Measurements from ENCODE around the gene SSU72.
A peak's percentile ranks its signal among the peaks of the same experiment; 100 is the strongest.
"Not testable (repeated sequence)": the region's sequence is repeated elsewhere in the genome, so short reads cannot be mapped to it uniquely, and the experiment has no call there.

SSU72 gene

DNA sequence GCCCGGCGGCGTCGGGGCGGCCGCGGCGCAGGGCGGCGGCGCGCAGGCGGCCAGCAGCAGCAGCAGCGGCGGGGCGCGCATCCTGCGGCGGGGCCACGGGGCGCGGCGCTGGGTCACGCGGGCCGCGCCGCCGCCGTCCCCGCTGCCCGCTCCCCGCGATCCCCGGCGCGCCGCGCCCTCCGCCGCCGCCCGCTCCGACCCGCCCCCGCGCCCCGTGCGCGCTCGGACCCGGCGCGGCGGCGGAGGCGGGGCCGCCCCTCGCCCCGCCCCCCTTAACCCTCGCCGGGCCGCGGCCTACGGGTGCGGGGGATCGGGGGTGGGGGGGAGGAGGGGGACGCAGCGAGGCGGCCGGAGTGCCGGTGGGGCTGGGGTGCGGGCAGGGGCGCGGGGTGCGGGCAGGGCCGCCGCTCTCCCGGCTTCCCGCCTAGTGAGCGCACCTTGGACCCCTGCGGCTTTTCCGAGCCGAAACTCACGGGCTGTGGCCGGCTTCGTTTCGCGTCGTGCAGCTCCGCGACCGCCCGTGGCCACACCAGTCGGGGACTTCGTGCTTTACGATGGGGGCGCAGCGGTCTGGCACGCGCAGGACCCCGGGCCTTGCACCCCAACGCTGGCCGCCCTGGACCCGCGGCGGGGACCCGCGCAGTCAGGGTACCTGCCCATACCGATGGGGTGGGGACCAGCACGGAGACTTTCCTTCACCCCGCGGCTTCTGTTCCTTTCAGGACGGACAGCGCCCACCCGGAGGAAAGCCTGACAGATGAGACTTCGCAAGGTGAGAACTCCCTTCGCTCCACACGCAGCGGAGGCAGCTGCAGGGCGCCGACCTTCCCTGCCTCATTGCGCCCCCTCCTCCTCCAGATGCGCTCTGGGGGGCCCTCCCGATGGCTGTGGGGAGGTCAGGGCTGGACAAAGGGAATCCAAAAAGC, 25.5 kb upstream of the SSU72 start, which contains the start of gene FNDC10:
FNDC10 (minus strand) TSS at position 201 of the 926 bp plus-strand sequence; CDS start at position 81, 120 bp downstream.
- no peaks in the 10 kb centered on the region for H3K9me3 ChIP-seq (ENCODE audit: control insufficient read depth, insufficient read depth, low read depth, low read length)
- H3K4me1 ChIP-seq (ENCODE audit: control insufficient read depth, insufficient read depth, low read length) = peaks cover 17% of the 10 kb centered on the region
- no peaks in the 10 kb centered on the region for H3K36me3 ChIP-seq (ENCODE audit: control insufficient read depth, insufficient read depth, low read length)
- no peak within 1 kb of the TSS for H3K9ac ChIP-seq (ENCODE audit: low read length)
- peaks cover 91% of the 10 kb centered on the region for H3K27me3 ChIP-seq (ENCODE audit: control insufficient read depth, insufficient read depth, low read length)
- peak within 1 kb of the TSS; percentile 58 for H3K4me3 ChIP-seq (ENCODE audit: low read depth, low read length)
- no peak within 1 kb of the TSS for H3K27ac ChIP-seq (ENCODE audit: low read depth, low read length)

- Histone ChIP-seq H3K4me3 (ENCODE audit: low read depth, low read length) (peak overlapping the region; percentile 52), H3K4me1 (ENCODE audit: control insufficient read depth, insufficient read depth, low read length) (peaks cover 17% of the 10 kb centered on the region), H3K9me3 (ENCODE audit: control insufficient read depth, insufficient read depth, low read depth, low read length) (no peaks in the 10 kb centered on the region), H3K36me3 (ENCODE audit: control insufficient read depth, insufficient read depth, low read length) (no peaks in the 10 kb centered on the region), H3K27ac (ENCODE audit: low read depth, low read length) (no peak overlapping the region), H3K9ac (ENCODE audit: low read length) (no peak overlapping the region), H3K27me3 (ENCODE audit: control insufficient read depth, insufficient read depth, low read length) (peaks cover 90% of the 10 kb centered on the region)
These were observed 24.6 kb upstream of the SSU72 start for GRCh38 chr1:1599030-1599934.

DNA sequence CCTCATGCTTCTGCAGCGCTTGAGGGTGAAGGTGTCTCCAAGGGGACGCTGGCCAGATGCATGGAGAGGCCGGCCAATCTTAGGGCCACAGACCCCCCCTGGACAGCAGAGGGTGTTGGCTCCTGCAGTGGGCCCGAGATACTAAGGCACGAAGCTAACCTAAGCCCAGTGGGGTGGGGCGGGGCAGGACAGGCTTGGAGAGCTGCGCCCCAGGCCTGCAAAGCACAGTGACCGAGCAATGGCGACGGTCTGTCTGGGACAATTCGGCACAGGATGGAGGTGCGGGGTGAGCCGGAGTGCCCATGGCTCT, 24.0 kb upstream of the SSU72 start:
- Histone ChIP-seq H3K27me3 (ENCODE audit: control insufficient read depth, insufficient read depth, low read length) (peaks cover 85% of the 10 kb centered on the region), H3K4me1 (ENCODE audit: control insufficient read depth, insufficient read depth, low read length) (peaks cover 17% of the 10 kb centered on the region), H3K4me3 (ENCODE audit: low read depth, low read length) (no peak overlapping the region; the same call in 1 of the 2 replicates), H3K9ac (ENCODE audit: low read length) (no peak overlapping the region), H3K9me3 (ENCODE audit: control insufficient read depth, insufficient read depth, low read depth, low read length) (no peaks in the 10 kb centered on the region), H3K36me3 (ENCODE audit: control insufficient read depth, insufficient read depth, low read length) (no peaks in the 10 kb centered on the region), H3K27ac (ENCODE audit: low read depth, low read length) (no peak overlapping the region)

- Histone ChIP-seq H3K27ac (ENCODE audit: low read depth, low read length) (no peak overlapping the region), H3K9ac (ENCODE audit: low read length) (no peak overlapping the region), H3K36me3 (ENCODE audit: control insufficient read depth, insufficient read depth, low read length) (no peaks in the 10 kb centered on the region), H3K4me1 (ENCODE audit: control insufficient read depth, insufficient read depth, low read length) (peaks cover 17% of the 10 kb centered on the region), H3K27me3 (ENCODE audit: control insufficient read depth, insufficient read depth, low read length) (peaks cover 80% of the 10 kb centered on the region), H3K9me3 (ENCODE audit: control insufficient read depth, insufficient read depth, low read depth, low read length) (no peaks in the 10 kb centered on the region), H3K4me3 (ENCODE audit: low read depth, low read length) (no peak overlapping the region)
These were observed 23.5 kb upstream of the SSU72 start for GRCh38 chr1:1598051-1598719.

GRCh38 chr1:1597275-1597930, 22.7 kb upstream of the SSU72 start:
- peaks cover 73% of the 10 kb centered on the region for H3K27me3 ChIP-seq (ENCODE audit: control insufficient read depth, insufficient read depth, low read length)
- no peaks in the 10 kb centered on the region for H3K36me3 ChIP-seq (ENCODE audit: control insufficient read depth, insufficient read depth, low read length)
- no peaks in the 10 kb centered on the region for H3K9me3 ChIP-seq (ENCODE audit: control insufficient read depth, insufficient read depth, low read depth, low read length)
- H3K4me1 ChIP-seq (ENCODE audit: control insufficient read depth, insufficient read depth, low read length) = peaks cover 17% of the 10 kb centered on the region
- H3K27ac ChIP-seq (ENCODE audit: low read depth, low read length) = no peak overlapping the region
- H3K9ac ChIP-seq (ENCODE audit: low read length) = no peak overlapping the region
- H3K4me3 ChIP-seq (ENCODE audit: low read depth, low read length) = peak overlapping the region; percentile 37; the same call in 1 of the 2 replicates

DNA sequence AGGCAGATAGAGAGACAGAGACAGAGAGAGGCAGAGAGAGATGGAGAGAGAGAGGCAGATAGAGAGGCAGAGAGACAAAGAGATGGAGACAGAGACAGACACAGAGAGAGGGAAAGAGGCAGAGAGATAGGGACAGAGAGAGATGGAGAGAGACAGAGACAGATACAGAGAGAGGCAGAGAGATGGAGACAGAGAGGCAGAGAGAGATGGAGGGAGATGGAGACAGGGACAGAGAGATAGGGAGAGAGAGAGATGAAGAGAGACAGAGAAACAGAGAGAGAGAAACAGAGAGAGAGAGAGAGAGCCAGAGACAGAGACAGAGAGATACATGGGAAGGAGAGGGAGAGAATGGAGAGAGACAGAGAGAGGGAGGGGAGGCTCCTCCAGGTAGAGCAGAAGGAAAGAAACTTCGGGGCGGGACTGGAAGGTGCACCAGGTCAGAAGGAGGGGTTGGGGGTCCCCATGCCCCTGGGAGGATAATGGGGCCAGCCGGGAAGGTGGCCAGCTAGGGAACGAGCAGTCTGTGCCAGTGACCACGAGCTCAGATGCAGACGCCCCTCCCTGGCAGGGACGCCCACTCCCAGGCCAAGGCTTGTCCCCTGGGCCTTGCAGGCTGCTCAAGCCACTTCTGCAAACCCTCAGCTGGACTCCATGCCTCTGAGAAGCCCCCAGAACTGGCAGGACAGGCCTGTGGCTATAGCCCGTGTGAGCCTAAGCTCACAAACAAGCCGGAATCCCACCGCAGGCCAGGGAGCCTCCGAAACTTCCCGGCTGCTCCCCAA, 22.0 kb upstream of the SSU72 start:
- no peak overlapping the region for H3K27ac ChIP-seq (ENCODE audit: low read depth, low read length)
- H3K4me3 ChIP-seq (ENCODE audit: low read depth, low read length) = no peak overlapping the region
- H3K9ac ChIP-seq (ENCODE audit: low read length) = no peak overlapping the region
- H3K27me3 ChIP-seq (ENCODE audit: control insufficient read depth, insufficient read depth, low read length) = peaks cover 65% of the 10 kb centered on the region
- peaks cover 17% of the 10 kb centered on the region for H3K4me1 ChIP-seq (ENCODE audit: control insufficient read depth, insufficient read depth, low read length)
- H3K36me3 ChIP-seq (ENCODE audit: control insufficient read depth, insufficient read depth, low read length) = no peaks in the 10 kb centered on the region
- no peaks in the 10 kb centered on the region for H3K9me3 ChIP-seq (ENCODE audit: control insufficient read depth, insufficient read depth, low read depth, low read length)

DNA sequence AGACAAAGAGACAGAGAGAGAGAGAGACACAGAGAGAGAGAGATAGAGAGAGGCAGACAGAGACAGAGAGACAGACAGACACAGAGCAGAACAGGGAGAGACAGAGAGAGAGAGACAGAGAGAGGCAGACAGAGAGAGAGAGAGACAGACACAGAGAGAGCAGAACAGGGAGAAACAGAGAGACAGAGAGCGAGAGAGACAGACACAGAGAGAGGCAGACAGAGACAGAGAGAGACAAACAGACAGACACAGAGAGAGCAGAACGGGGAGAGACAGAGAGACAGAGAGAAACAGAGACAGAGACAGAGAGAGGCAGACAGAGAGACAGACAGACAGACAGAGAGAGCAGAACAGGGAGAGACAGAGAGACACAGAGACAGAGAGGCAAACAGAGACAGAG, 20.7 kb upstream of the SSU72 start:
- H3K27ac ChIP-seq (ENCODE audit: low read depth, low read length); H3K9ac ChIP-seq (ENCODE audit: low read length); H3K4me3 ChIP-seq (ENCODE audit: low read depth, low read length); H3K36me3 ChIP-seq (ENCODE audit: control insufficient read depth, insufficient read depth, low read length); H3K9me3 ChIP-seq (ENCODE audit: control insufficient read depth, insufficient read depth, low read depth, low read length): not testable (repeated sequence)
- Histone ChIP-seq H3K27me3 (ENCODE audit: control insufficient read depth, insufficient read depth, low read length) (peaks cover 52% of the 10 kb centered on the region), H3K4me1 (ENCODE audit: control insufficient read depth, insufficient read depth, low read length) (peaks cover 17% of the 10 kb centered on the region)

DNA sequence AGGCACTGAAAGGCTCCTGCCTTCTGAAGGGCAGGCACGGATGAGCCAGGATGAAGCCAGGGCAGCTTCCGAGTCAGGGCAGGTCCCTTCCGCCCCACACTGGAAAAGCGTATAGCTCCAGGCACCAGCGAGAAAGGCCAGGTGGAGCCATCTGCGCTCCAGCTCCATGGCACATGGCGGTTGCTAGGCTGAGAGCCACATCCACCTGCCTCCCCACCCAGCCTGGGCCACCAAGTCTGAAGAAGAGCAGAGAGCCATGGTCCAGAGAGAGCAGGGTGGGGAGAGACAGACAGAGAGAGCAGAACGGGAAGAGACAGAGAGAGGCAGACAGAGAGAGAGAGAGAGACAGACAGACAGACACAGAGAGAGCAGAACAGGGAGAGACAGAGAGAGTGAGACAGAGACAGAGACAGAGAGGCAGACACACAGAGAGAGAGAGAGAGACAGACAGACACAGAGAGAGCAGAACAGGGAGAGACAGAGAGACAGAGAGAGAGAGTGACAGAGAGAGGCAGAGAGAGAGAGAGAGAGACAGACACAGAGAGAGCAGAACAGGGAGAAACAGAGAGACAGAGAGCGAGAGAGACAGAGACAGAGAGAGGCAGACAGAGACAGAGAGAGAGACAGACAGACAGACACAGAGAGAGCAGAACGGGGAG, 20.1 kb upstream of the SSU72 start:
- no peak overlapping the region for H3K27ac ChIP-seq (ENCODE audit: low read depth, low read length)
- peaks cover 17% of the 10 kb centered on the region for H3K4me1 ChIP-seq (ENCODE audit: control insufficient read depth, insufficient read depth, low read length)
- peaks cover 50% of the 10 kb centered on the region for H3K27me3 ChIP-seq (ENCODE audit: control insufficient read depth, insufficient read depth, low read length)
- no peaks in the 10 kb centered on the region for H3K36me3 ChIP-seq (ENCODE audit: control insufficient read depth, insufficient read depth, low read length)
- no peaks in the 10 kb centered on the region for H3K9me3 ChIP-seq (ENCODE audit: control insufficient read depth, insufficient read depth, low read depth, low read length)
- no peak overlapping the region for H3K4me3 ChIP-seq (ENCODE audit: low read depth, low read length)
- H3K9ac ChIP-seq (ENCODE audit: low read length) = no peak overlapping the region

GRCh38 chr1:1593834-1594601, 19.4 kb upstream of the SSU72 start:
- Histone ChIP-seq H3K4me3 (ENCODE audit: low read depth, low read length) (no peak overlapping the region), H3K27me3 (ENCODE audit: control insufficient read depth, insufficient read depth, low read length) (peaks cover 43% of the 10 kb centered on the region), H3K9me3 (ENCODE audit: control insufficient read depth, insufficient read depth, low read depth, low read length) (no peaks in the 10 kb centered on the region), H3K36me3 (ENCODE audit: control insufficient read depth, insufficient read depth, low read length) (no peaks in the 10 kb centered on the region), H3K4me1 (ENCODE audit: control insufficient read depth, insufficient read depth, low read length) (peaks cover 17% of the 10 kb centered on the region), H3K27ac (ENCODE audit: low read depth, low read length) (no peak overlapping the region), H3K9ac (ENCODE audit: low read length) (no peak overlapping the region)
